ENCODE results near the gene BABAM1. TPM values are rescaled to one million over a fixed set of nuclear protein-coding genes. Genes with fewer than 3 reads are reported as not detected.

Gene BABAM1
- total and polyA plus RNA-seq, 9 of the 15 experiments (the other 6 are each of a cell fraction or from before 2014, with no cell fraction given) = 14.7 to 160 (median 113) TPM

DNA sequence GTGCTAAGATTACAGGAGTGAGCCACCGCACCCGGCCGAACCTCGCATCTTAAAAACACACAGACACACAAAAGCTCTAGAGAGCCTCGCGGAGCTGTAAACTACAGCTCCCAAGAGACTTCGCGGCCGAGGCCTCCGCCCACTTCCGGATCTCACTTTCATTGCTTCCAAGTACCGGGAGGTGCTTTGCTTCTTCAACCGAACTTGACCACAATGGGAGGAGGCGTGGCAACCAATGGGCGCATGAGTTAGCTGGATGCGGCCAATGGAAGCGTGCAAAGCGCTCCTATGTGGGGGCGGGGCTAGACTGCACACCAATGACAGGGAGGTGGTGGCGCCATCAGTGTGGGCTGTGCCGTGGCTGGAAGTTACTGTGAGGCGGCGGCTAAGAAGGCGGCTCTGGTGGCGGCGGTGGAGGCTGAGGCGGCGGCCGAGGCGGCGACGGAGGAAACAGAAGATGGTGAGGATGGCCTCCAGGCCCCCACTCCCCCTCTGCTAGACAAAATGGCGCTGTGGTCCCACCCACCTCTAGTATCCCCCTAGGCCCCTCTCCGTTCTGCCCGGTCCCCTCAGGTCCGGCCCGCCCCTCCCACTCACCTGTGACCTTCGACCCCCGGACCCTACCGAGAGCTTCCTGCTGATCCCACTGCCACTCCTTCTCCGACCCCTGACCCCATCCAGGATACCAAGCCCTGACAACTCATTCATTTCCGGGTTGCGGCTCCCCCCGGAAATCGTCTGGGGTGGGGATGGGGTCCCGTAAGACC is 42.1 kb downstream of the BABAM1 start, which contains the start of gene DDA1 (continued):
- TF ChIP-seq, protein P1, sequence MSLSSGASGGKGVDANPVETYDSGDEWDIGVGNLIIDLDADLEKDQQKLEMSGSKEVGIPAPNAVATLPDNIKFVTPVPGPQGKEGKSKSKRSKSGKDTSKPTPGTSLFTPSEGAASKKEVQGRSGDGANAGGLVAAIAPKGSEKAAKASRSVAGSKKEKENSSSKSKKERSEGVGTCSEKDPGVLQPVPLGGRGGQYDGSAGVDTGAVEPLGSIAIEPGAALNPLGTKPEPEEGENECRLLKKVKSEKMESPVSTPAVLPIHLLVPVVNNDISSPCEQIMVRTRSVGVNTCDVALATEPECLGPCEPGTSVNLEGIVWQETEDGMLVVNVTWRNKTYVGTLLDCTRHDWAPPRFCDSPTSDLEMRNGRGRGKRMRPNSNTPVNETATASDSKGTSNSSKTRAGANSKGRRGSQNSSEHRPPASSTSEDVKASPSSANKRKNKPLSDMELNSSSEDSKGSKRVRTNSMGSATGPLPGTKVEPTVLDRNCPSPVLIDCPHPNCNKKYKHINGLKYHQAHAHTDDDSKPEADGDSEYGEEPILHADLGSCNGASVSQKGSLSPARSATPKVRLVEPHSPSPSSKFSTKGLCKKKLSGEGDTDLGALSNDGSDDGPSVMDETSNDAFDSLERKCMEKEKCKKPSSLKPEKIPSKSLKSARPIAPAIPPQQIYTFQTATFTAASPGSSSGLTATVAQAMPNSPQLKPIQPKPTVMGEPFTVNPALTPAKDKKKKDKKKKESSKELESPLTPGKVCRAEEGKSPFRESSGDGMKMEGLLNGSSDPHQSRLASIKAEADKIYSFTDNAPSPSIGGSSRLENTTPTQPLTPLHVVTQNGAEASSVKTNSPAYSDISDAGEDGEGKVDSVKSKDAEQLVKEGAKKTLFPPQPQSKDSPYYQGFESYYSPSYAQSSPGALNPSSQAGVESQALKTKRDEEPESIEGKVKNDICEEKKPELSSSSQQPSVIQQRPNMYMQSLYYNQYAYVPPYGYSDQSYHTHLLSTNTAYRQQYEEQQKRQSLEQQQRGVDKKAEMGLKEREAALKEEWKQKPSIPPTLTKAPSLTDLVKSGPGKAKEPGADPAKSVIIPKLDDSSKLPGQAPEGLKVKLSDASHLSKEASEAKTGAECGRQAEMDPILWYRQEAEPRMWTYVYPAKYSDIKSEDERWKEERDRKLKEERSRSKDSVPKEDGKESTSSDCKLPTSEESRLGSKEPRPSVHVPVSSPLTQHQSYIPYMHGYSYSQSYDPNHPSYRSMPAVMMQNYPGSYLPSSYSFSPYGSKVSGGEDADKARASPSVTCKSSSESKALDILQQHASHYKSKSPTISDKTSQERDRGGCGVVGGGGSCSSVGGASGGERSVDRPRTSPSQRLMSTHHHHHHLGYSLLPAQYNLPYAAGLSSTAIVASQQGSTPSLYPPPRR (CRISPR knock-in tag; IDR thresholded peaks at IDR 0.05; ENCODE audit: borderline replicate concordance) = no peak
- no peak for TF ChIP-seq HNRNPK (IDR thresholded peaks at IDR 0.05; ENCODE audit: low read depth, low read length, poor library complexity, severe bottlenecking)
- TF ChIP-seq FOXO4 (CRISPR knock-in tag; IDR thresholded peaks at IDR 0.05) = no peak
- no peak for TF ChIP-seq DNMT1 (IDR thresholded peaks at IDR 0.05)
- TF ChIP-seq, protein P2, sequence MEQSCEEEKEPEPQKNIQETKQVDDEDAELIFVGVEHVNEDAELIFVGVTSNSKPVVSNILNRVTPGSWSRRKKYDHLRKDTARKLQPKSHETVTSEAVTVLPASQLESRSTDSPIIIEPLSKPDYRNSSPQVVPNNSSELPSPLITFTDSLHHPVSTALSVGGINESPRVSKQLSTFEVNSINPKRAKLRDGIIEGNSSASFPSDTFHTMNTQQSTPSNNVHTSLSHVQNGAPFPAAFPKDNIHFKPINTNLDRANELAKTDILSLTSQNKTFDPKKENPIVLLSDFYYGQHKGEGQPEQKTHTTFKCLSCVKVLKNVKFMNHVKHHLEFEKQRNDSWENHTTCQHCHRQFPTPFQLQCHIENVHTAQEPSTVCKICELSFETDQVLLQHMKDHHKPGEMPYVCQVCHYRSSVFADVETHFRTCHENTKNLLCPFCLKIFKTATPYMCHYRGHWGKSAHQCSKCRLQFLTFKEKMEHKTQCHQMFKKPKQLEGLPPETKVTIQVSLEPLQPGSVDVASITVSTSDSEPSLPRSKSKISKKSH (CRISPR knock-in tag; IDR thresholded peaks at IDR 0.05) = no peak
- no peak for TF ChIP-seq RHOXF2B (CRISPR knock-in tag; conservative IDR thresholded peaks at IDR 0.05)
- no peak for TF ChIP-seq ZNF124 (CRISPR knock-in tag; IDR thresholded peaks at IDR 0.05)
- peak; percentile 64 for TF ChIP-seq ETV1 (tag; conservative IDR thresholded peaks at IDR 0.05; ENCODE audit: low read depth)
- no peak for TF ChIP-seq ZNF707 (CRISPR knock-in tag; conservative IDR thresholded peaks at IDR 0.05)
- 0 out of 2 replicates have a peak, but pooled peaks have one; percentile 53 for TF ChIP-seq CREB1 (IDR thresholded peaks at IDR 0.05)
- peak; percentile 77 for TF ChIP-seq CREB1 (CRISPR knock-in tag; IDR thresholded peaks at IDR 0.05)
- TF ChIP-seq ZNF740 (CRISPR knock-in tag; IDR thresholded peaks at IDR 0.05) = no peak
- no peak for TF ChIP-seq ZNF740 (tag; IDR thresholded peaks at IDR 0.05)
- TF ChIP-seq GTF2E2 (tag; IDR thresholded peaks at IDR 0.05) = no peak
- 0 out of 2 replicates have a peak, but pooled peaks have one; percentile 61 for TF ChIP-seq ZBTB43 (CRISPR knock-in tag; IDR thresholded peaks at IDR 0.05)
- no peak for TF ChIP-seq ZNF224 (CRISPR knock-in tag; IDR thresholded peaks at IDR 0.05)
- no peak for TF ChIP-seq STAG1 (CRISPR knock-in tag; IDR thresholded peaks at IDR 0.05; ENCODE audit: borderline replicate concordance)
- TF ChIP-seq ZNF785 (CRISPR knock-in tag; IDR thresholded peaks at IDR 0.05) = no peak

Data from K562 (cell line).